K562 (cell line): ENCODE data around the gene KIFC3. TPM values are rescaled to one million over a fixed set of nuclear protein-coding genes. Genes with fewer than 3 reads are reported as not detected.

ENCODE experiments used
- BHLHE40 ChIP-seq: IDR thresholded peaks from 2 replicates; pipeline ENCODE4 v1.6.1; 2011; ENCODE audit warnings: low read length, improper control_type of control experiment
- C11orf30 ChIP-seq: fragments of 450-650 bp; IDR thresholded peaks from 2 replicates; pipeline ENCODE4 v1.6.1; 2016; ENCODE audit warnings: low read depth, mild to moderate bottlenecking
- CBFA2T3 ChIP-seq: fragments of 450-650 bp; IDR thresholded peaks from 2 replicates; pipeline ENCODE4 v1.6.1; 2017
- ERF ChIP-seq: fragments of 450-650 bp; formaldehyde crosslinking; IDR thresholded peaks from 2 replicates; pipeline ENCODE4 v1.4.0; 2020; ENCODE audit warnings: mild to moderate bottlenecking, mixed read lengths
- ESRRA ChIP-seq: fragments of 450-650 bp; IDR thresholded peaks from 2 replicates; pipeline ENCODE4 v1.6.1; 2014; ENCODE audit warnings: low read depth, mild to moderate bottlenecking, moderate library complexity, borderline replicate concordance
- GATAD2A ChIP-seq: fragments of 450-650 bp; IDR thresholded peaks from 2 replicates; pipeline ENCODE4 v1.6.1; 2017
- IFI16 ChIP-seq: fragments of 250-450 bp; sonication (Bioruptor Pico); IDR thresholded peaks from 2 replicates; pipeline ENCODE4 v2.1.2; 2022; ENCODE audit warnings: mild to moderate bottlenecking, inconsistent platforms
- KDM1A ChIP-seq, 2 experiments: fragments of 450-650 bp; IDR thresholded peaks; 2 replicates each; pipeline ENCODE4 v1.6.1; 2016; ENCODE audit warnings: mild to moderate bottlenecking in 2 of 2
- MEF2D ChIP-seq: conservative IDR thresholded peaks from 2 replicates; pipeline ENCODE4 v1.6.1; 2016; ENCODE audit warnings: low read depth, missing genetic modification characterization, missing compliant biosample characterization
- MYC ChIP-seq, 2 experiments: fragments of 250-450 bp in 1 of 2; sonication (Bioruptor Pico) in 1 of 2; IDR thresholded peaks; 2 replicates each; pipeline versions ENCODE4 v1.5.1 to v1.6.1; 2012 to 2021; ENCODE audit warnings: low read depth in 2 of 2, borderline replicate concordance in 1 of 2, improper control_type of control experiment in 1 of 2, low read length in 1 of 2, mild to moderate bottlenecking in 1 of 2, moderate library complexity in 1 of 2
- SAP30 ChIP-seq: fragments of 200-600 bp; sonication (generic); IDR thresholded peaks from 2 replicates; pipeline ENCODE4 v1.6.1; 2012; ENCODE audit warnings: borderline replicate concordance, low read depth, mild to moderate bottlenecking, moderate library complexity, low read length, control low read depth, inconsistent platforms; ENCODE audit not compliant: insufficient read depth, poor library complexity, severe bottlenecking
- SNIP1 ChIP-seq: fragments of 450-650 bp; IDR thresholded peaks from 2 replicates; pipeline ENCODE4 v1.7.1; 2017; ENCODE audit warnings: low read depth, mild to moderate bottlenecking
- SRSF3 ChIP-seq: fragments of 200-400 bp; formaldehyde crosslinking; IDR thresholded peaks from 2 replicates; pipeline ENCODE4 v1.6.1; 2016; ENCODE audit warnings: mild to moderate bottlenecking, low read length, moderate library complexity; ENCODE audit not compliant: insufficient read depth
- ZNF274 ChIP-seq: IDR thresholded peaks from 2 replicates; pipeline ENCODE4 v1.6.1; 2011; ENCODE audit warnings: low read depth, mild to moderate bottlenecking, low read length, moderate library complexity, borderline replicate concordance
- ZNF436 ChIP-seq: fragments of 250-450, 450-650 bp; sonication (Bioruptor Pico); formaldehyde crosslinking; IDR thresholded peaks from 2 replicates; pipeline ENCODE4 v1.7.0; 2020; ENCODE audit warnings: mild to moderate bottlenecking
- ZNF707 ChIP-seq: fragments of 250-450 bp; sonication (Bioruptor Pico); conservative IDR thresholded peaks from 2 replicates; pipeline ENCODE4 v1.8.0; 2022; ENCODE audit warnings: inconsistent platforms, mild to moderate bottlenecking, moderate library complexity
- ZNF76 ChIP-seq: fragments of 250-450 bp; sonication (Bioruptor Pico); IDR thresholded peaks from 2 replicates; pipeline ENCODE4 v1.4.0; 2020; ENCODE audit warnings: mild to moderate bottlenecking, moderate library complexity, borderline replicate concordance
- ZZZ3 ChIP-seq: fragments of 450-650 bp; IDR thresholded peaks from 2 replicates; pipeline ENCODE4 v1.6.1; 2016; ENCODE audit warnings: antibody characterized with exemption, mild to moderate bottlenecking, moderate library complexity
- polyA plus RNA-seq, 8 experiments: library from polyadenylated mRNA; depleted of rRNA in 4 of 8; stranded (reverse) in 5 of 8; unstranded in 3 of 8; fragments of >200 nt; fragmentation: Nextera tagmentation in 2 of 8; fragmentation: Illumina TruSeq in 1 of 8; extraction: Ambion mirVana in 2 of 8; extraction: Trizol in 1 of 8; gene quantifications; 2 replicates each; pipeline versions ENCODE4 v1.2.1 to v1.2.3, GENCODE V29; 2011 to 2014; ENCODE audit warnings: inconsistent platforms in 1 of 8, missing spikeins in 1 of 8
- total RNA-seq, 7 experiments: library from RNA; depleted of rRNA in 6 of 7; stranded (reverse); fragments of >200 nt in 6 of 7; fragmentation: Illumina TruSeq in 2 of 7; extraction: Trizol in 2 of 7; gene quantifications; 2 replicates each; pipeline versions ENCODE4 v1.2.1 to v1.2.3, GENCODE V29; 2011 to 2021; ENCODE audit warnings: low replicate concordance in 1 of 7
- TF ChIP-seq, protein P1 (sequence below): fragments of 450-650 bp; formaldehyde crosslinking; IDR thresholded peaks from 2 replicates; pipeline ENCODE4 v1.4.0; 2020; ENCODE audit warnings: mild to moderate bottlenecking, mixed read lengths
- TF ChIP-seq, protein P2 (sequence below): IDR thresholded peaks from 2 replicates; pipeline ENCODE4 v1.6.1; 2011; ENCODE audit not compliant: insufficient read length; ENCODE audit errors: extremely low read depth
- TF ChIP-seq, protein P3 (sequence below): sonication (generic); formaldehyde crosslinking; IDR thresholded peaks from 2 replicates; pipeline ENCODE4 v1.8.0; 2023; ENCODE audit warnings: mild to moderate bottlenecking, missing genetic modification reagents

Gene KIFC3
- total and polyA plus RNA-seq, 9 of the 15 experiments (the other 6 are each of a cell fraction or from before 2014, with no cell fraction given), result 0.23 to 105 (median 26.2) TPM

GRCh38 chr16:57800200-57801097 lies 1.8 kb downstream of the KIFC3 start (continued):
- TF ChIP-seq, protein P1, sequence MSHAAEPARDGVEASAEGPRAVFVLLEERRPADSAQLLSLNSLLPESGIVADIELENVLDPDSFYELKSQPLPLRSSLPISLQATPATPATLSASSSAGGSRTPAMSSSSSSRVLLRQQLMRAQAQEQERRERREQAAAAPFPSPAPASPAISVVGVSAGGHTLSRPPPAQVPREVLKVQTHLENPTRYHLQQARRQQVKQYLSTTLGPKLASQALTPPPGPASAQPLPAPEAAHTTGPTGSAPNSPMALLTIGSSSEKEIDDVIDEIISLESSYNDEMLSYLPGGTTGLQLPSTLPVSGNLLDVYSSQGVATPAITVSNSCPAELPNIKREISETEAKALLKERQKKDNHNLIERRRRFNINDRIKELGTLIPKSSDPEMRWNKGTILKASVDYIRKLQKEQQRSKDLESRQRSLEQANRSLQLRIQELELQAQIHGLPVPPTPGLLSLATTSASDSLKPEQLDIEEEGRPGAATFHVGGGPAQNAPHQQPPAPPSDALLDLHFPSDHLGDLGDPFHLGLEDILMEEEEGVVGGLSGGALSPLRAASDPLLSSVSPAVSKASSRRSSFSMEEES (CRISPR knock-in tag), result no peak
- no peak for TF ChIP-seq ZNF436 (CRISPR knock-in tag)
- TF ChIP-seq ZNF707 (CRISPR knock-in tag), result no peak
- no peak for TF ChIP-seq GATAD2A
- peak; percentile 34; the same call in 1 of the 2 replicates for TF ChIP-seq MYC (IDR thresholded peaks at IDR 0.05; ENCODE audit: low read depth, low read length)
- 0 out of 2 replicates have a peak, but pooled peaks have one; percentile 7 for TF ChIP-seq MYC (CRISPR knock-in tag; IDR thresholded peaks at IDR 0.05; ENCODE audit: borderline replicate concordance, low read depth)
- peak; percentile 45; the same call in 1 of the 2 replicates for TF ChIP-seq BHLHE40
- no peak for TF ChIP-seq ZNF274
- peak; percentile 80 for TF ChIP-seq CBFA2T3
- no peak for TF ChIP-seq MEF2D (tag)
- TF ChIP-seq C11orf30, result no peak
- no peak for TF ChIP-seq SRSF3
- TF ChIP-seq SNIP1, result no peak
- TF ChIP-seq SAP30, result no peak
- TF ChIP-seq, protein P2, sequence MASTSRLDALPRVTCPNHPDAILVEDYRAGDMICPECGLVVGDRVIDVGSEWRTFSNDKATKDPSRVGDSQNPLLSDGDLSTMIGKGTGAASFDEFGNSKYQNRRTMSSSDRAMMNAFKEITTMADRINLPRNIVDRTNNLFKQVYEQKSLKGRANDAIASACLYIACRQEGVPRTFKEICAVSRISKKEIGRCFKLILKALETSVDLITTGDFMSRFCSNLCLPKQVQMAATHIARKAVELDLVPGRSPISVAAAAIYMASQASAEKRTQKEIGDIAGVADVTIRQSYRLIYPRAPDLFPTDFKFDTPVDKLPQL, result no peak
- peak; percentile 97 for TF ChIP-seq ESRRA
- TF ChIP-seq, protein P3, sequence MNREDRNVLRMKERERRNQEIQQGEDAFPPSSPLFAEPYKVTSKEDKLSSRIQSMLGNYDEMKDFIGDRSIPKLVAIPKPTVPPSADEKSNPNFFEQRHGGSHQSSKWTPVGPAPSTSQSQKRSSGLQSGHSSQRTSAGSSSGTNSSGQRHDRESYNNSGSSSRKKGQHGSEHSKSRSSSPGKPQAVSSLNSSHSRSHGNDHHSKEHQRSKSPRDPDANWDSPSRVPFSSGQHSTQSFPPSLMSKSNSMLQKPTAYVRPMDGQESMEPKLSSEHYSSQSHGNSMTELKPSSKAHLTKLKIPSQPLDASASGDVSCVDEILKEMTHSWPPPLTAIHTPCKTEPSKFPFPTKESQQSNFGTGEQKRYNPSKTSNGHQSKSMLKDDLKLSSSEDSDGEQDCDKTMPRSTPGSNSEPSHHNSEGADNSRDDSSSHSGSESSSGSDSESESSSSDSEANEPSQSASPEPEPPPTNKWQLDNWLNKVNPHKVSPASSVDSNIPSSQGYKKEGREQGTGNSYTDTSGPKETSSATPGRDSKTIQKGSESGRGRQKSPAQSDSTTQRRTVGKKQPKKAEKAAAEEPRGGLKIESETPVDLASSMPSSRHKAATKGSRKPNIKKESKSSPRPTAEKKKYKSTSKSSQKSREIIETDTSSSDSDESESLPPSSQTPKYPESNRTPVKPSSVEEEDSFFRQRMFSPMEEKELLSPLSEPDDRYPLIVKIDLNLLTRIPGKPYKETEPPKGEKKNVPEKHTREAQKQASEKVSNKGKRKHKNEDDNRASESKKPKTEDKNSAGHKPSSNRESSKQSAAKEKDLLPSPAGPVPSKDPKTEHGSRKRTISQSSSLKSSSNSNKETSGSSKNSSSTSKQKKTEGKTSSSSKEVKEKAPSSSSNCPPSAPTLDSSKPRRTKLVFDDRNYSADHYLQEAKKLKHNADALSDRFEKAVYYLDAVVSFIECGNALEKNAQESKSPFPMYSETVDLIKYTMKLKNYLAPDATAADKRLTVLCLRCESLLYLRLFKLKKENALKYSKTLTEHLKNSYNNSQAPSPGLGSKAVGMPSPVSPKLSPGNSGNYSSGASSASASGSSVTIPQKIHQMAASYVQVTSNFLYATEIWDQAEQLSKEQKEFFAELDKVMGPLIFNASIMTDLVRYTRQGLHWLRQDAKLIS (CRISPR knock-in tag), result no peak
- no peak for TF ChIP-seq ZNF76
- TF ChIP-seq ERF (CRISPR knock-in tag), result no peak
- TF ChIP-seq ZZZ3, result no peak
- 0 out of 4 replicates have a peak, but pooled peaks have one; percentile 10 to 29 for TF ChIP-seq KDM1A (IDR thresholded peaks at IDR 0.05)
- no peak for TF ChIP-seq IFI16
